ENCODE results near the gene LRRFIP2.

DNA sequence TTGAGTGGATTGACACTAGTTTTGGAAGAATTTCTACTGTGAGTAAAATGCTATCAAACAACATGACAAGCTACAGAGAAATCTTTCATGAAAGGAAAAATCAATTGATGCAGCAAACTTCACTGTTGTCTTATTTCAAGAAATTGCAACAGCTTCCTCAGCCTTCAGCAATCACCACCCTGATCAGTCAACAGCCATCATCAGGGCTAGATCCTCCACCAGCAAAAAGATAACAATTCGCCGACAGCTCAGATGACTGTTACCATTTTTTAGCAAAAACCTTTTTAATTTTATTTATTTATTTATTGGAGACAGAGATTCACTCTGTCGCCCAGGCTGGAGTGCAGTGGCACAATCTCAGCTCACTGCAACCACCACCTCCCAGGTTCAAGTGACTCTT is 137.0 kb downstream of the LRRFIP2 start:
- TF ChIP-seq, protein P1, sequence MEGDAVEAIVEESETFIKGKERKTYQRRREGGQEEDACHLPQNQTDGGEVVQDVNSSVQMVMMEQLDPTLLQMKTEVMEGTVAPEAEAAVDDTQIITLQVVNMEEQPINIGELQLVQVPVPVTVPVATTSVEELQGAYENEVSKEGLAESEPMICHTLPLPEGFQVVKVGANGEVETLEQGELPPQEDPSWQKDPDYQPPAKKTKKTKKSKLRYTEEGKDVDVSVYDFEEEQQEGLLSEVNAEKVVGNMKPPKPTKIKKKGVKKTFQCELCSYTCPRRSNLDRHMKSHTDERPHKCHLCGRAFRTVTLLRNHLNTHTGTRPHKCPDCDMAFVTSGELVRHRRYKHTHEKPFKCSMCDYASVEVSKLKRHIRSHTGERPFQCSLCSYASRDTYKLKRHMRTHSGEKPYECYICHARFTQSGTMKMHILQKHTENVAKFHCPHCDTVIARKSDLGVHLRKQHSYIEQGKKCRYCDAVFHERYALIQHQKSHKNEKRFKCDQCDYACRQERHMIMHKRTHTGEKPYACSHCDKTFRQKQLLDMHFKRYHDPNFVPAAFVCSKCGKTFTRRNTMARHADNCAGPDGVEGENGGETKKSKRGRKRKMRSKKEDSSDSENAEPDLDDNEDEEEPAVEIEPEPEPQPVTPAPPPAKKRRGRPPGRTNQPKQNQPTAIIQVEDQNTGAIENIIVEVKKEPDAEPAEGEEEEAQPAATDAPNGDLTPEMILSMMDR (IDR thresholded peaks at IDR 0.05 in 4 of 5, conservative IDR thresholded peaks at IDR 0.05 in 1 of 5) = no peak
- no peak for TF ChIP-seq POLR2A (IDR thresholded peaks at IDR 0.05)

Measured in gastrocnemius medialis (tissue), 4 donors.